Activated T-cell treated with anti-CD3 and anti-CD28 coated beads for 4 hours (primary cell): ENCODE results near the gene SLC22A17.
"Not testable (repeated sequence)": the region's sequence is repeated elsewhere in the genome, so short reads cannot be mapped to it uniquely, and the experiment has no call there.

Experiments
- DNase-seq: peaks from one replicate; pipeline ENCODE4 v3.0.0-alpha.2; 2020

Gene SLC22A17

DNA sequence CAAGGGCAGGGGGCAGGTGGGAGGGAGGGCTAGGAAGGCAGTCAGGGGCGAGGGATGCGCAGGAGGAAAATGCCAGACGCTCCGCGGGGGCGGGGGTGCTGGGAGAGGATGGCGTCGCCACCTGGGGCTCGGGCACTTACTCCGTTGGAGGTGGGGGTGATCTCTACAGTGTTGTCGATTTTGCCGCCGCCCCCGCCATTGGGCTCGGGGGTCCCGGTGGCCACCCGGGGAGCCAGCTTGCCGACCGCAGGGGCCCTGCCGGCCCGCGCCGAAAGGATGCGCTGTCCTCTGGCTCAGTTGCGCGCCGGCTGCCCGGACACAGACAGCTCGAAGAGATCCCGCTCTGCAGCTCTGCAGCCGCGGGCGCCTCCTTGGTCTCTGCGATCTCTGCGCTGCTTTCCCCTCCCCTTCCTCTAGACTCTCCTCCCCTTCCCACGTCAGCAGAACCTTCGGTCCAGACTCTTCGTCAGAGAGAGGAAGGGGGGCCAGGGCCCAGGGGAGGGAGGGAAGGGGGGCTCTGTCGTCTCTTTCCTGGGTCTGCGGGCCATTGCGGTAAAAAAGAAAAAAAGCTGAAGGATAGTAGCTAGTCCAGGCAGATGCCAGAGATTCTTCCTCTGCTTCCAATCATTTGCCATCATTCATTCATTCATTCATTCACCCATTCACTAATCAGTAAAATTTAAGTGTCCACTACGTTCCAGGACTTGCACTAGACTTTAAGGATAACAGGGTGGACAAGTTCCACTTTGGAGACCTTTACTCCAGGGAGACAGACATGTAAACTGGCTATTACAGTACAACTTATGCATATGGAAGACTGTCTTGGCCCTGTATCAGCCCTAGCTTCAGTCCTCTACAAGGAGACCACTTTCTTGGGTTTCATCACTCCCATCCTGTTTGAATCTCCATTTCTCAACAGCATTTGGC, at the start of gene SLC22A17:
Gene SLC22A17 (minus strand): TSS at position 382 of the 927 bp plus-strand sequence.
- DNase-seq: peak; percentile 40

DNA sequence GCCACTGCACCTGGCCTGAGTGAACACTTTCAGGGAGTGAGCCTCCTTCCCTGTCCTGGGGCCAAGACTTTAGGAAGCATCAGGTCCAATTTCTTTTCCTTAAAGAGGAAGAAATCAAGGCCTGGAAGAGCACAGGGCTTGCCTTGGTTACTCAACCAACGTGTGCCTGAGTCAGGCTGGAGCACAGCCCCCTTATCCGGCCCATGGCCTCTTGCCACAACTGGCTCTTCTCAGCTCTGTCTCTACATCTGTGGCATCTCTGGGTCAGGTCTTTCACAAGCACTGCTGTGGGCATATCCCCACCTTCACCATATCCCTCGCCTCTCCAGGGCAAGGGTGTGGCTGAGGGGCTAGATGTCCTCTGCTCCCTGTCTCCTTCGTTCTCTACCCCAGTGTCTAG, 48.6 kb upstream of the SLC22A17 start:
- no peak for DNase-seq

DNA sequence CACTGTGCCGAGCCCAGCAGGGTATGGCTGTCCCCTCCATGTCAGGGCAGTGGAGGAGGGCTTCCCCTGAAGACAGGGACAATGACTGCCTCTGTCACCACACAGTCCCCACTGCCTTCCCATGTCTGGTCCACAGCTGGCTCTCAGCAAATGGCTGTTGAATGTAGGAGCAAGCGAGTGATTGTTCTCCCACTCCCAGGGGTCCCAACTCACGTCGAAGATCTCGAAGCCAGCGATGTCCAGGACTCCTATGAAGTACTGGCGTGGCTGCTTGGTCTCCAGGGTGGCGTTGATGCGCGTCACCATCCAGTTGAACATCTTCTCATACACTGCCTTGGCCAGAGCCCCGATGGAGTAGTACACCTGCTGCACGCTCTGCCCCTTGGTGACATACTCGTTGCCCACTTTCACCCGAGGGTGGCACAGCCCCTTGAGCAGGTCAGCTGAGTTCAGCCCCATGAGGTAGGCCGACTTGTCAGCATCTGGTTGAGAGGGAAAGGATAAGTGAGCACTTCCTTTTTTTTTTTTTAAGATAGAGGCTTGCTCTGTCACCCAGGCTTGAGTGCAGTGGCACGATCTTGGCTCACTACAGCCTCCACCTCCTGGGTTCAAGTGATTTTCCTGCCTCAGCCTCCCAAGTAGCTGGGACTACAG, 47.9 kb upstream of the SLC22A17 start:
- DNase-seq: not testable (repeated sequence)

DNA sequence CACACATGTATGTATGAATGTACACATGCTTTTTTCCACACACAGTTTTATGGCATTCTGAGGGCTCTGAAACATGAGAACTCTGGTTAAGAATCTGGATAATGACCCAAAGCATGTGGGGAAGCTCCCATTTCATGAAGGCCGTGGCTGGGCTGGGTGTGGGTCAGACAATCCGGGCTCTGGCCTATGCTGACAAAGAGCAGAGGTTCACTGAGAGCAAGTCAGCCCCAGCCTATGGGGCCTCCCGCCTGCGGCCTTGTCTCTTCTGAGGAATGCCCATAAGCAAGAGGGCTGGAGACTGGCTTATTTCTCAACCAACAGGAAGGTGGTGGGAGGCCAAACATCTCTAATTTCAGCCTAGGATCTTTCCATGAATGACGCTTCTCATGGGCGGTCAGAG, 46.9 kb upstream of the SLC22A17 start:
- DNase-seq: no peak

DNA sequence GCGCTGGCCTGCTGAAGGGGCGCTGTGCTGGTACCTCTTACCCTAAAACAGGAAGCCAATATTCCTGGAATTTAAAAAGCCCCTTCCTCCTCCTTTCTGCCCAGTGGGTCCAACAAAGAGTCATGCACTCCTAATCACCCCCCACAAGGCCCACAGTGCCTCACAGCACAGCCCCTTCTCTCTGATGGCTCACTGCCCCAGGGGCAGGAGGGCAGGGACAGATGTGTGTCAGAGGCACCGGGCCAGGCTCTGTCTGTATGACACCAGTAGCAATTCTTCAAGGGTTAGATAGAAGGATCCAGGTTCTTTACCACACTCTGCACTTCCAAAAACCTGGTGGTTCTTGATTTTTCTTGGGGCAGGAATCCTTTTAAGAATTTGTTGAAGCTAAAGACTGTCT, 46.4 kb upstream of the SLC22A17 start:
- DNase-seq: no peak

DNA sequence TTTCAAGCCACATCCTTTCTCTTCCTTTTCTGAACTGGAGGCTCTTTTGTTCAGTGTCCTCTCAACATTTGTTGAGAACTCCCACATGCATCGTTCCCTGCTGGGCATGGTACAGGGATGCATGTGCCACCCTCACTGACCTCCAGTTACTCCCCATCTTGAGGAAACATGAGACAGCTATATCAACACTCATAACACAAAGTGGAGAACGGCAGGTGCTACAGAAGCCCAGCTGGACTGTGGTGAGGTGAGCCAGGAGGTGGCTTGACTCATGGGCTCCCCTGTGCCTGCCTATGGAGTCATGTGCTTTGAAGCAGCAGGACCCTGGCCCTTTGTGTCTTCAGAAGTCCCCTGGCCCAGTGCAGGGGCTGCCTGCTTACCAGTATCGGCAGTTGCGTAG, 45.7 kb upstream of the SLC22A17 start:
- DNase-seq: no peak

DNA sequence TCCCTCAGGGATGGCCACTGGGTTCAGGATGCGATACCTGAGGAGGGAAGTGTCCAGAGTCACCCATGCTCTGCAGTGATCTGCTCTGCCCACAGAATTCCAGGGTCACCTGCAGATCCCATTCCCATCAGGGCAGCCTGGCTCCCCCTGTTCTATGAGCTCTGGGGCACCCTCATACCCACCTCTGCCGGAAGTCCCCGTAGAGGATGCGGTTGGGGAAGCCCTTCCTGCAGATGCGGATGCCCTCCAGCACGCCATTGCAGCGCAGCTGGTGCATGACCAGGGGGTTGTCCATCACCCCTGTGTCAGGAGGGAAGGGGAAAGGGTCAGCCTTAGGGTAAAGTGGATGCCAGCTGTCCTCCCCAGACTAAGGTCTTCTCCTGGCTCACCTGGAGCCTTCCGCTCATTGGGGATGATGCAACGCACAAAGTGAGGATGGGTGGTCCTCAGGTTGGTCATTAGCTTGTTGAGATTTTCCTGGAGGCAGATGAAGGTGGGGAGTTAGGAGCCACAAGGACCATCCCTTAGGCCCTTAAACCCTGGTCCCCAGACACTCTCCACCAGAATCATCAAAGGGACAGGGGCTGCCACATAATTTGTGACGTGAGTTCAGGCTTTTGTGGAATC, 44.2 kb upstream of the SLC22A17 start:
- DNase-seq: no peak

DNA sequence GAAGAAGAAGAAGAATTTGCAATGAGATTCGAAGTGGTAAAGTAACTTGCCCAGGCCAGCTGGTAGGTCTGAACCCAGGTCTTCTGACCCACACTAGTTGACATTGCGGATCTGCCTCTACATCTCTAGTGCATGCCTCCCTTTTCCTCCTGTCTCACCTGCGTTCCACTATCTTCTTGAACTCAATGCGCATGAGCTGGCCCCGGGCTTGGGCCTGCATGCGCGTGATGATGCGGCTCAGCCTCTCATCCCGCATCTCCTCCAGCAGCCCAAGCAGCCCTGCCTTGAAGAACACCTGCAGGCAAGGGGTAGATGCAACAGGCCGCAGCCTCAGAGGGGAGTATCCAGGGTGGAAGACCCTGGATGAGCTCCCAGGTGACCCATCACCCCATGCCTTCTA, 43.4 kb upstream of the SLC22A17 start:
- no peak for DNase-seq

DNA sequence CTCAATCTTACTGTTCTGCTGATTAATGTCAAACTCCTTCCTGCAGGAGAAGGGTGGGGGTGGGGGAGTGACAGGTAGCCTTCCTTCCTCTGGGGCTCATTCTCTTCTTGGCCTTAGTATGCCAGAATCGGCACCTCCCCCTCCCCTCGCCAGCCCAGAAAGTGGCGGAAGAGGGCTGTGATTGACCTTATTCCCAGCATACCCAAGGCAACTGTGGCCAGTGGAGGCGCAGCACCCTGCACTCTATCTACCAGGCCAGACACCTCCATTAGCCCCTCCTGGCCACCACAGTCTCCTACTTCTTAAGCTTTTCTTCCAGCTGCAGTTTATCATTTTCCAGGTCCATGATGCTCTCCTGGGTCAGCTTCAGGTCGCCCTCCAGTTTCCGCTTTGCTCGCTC, 39.9 kb upstream of the SLC22A17 start:
- DNase-seq: no peak

DNA sequence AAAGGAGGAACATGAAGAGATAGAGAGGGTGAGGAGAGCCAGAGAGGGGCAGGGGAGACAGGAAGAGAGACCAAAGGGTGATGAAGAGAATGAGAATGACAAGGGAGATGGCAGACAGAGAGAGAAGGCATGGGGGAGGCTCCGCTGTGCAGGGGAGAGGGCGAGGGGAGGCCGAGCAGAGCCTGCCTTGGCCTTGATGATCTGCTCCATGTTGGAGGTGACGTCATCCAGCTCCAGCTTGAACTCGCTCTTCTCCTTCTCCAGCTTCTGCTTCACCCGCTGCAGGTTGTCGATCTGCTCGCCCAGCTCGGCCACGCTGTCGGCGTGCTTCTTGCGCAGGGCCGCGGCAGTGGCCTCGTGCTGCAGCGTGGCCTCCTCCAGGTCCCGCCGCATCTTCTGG, 37.2 kb upstream of the SLC22A17 start:
- DNase-seq: not testable (repeated sequence)

DNA sequence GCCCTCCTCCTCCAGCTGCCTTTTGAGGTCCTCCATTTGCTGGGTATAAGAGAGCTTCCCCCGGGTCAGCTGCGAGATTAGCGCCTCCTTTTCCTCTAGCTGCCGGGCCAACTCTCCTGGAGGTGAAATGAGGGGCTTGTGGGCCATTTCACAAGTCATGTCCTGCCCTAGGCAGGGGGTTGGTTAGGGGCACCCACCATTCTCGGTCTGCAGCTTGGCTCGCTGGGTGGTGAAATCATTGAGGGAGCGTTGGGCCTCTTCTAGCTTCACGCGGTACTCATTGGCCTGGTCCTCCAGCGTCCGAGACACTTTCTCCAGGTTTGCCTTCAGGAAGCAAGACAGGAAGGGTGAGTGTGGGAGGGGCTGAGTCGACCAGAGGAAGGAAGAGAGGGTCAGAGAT, 36.7 kb upstream of the SLC22A17 start:
- no peak for DNase-seq

DNA sequence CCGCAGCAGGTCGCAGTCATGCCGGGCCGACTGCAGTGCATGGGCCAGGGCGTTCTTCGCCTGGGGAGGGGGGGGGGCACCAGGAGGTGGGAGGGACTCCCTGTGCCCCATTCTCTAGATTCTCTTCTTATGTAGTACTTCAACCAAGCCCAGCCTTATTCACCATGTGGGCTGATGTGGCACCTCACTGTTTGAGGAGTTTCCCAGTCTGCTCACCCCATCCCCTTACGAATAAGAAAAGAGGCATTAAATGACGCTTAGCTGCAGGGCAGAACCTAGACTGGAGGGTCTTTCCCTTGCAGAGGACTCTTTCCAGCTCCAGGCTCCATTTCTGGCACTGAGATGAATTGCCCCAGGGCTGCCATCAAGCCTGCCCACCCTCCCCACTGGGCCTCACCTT, 36.3 kb upstream of the SLC22A17 start:
- no peak for DNase-seq

DNA sequence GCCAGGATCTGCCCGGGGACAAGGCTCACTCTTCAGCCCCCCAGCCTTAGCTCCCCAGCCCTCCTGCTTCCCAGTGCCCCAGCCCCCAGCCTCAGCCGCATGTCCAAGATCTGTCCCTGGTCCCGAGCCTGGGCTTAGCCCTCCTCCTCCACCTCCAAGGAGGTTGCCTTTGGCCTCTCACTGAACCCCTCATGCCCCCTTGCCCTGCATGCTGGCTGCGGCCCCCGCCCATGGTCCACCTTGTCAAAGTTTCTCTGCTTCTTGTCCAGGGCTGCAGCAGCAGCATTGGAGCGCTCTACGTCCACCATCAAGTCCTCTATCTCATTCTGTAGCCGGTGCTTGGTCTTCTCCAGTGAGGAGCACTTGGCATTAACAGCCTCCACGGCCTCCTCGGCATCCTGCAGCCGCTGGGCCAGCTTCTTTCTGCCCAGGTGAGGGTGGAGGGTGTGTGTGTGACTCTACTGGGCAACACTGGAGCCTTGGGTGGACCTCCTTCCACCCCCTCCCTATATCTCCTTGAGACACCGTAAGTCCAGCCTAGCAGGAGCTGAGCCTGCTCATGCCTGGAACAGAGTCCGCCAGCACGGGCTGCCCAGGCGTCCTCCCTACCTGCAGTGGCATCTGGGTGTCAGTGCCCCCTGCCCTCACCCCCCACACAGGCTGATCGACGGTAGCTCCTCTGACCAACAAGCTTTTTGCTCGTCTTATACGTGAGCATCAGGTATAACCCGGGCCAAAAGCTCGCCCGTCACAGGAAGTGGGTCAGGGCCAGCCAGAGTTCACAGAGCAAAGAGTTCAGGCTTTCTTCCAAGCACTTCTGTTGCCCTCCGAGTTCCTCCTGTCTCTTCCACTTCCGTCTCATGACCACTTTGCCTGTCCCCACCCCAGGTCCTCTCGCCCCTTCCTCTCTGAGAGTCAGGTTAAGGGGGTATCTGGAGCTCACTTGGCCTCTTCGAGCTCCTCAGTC, 35.5 kb upstream of the SLC22A17 start:
- DNase-seq: no peak

DNA sequence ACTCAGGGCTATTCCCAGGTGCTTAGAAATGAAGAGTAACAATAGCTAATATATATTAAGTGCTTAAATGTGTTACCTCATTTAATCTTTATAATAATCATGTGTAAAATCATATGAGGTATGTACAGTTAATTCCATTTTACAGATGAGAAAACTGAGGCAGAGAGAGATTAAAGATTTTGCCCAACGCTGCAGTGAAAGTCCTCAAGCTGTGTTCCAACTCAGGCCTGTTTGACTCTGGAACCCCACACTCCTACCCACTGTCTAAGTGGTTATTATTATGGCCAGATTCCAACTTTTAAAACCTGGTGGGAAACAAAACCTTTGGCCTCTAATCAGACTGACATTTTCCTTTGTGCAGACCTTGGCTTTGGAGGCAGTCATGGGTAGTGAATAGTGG, 34.3 kb upstream of the SLC22A17 start:
- DNase-seq: no peak

DNA sequence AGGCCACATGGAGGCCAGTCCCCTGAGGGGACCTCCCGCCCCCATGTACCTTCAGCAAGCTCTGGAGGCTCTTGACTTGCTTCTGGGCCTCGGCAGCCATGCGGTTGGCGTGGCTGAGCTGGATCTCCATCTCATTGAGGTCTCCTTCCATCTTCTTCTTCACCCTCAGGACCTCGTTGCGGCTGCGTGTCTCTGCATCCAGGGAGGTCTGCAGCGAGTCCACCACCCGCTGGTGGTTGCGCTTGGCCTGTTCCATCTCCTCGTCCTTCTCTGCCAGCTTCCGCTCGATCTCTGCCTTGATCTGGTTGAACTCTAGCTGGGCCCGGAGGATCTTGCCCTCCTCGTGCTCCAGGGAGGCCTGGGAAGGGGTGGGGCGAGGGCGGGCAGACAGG, 33.6 kb upstream of the SLC22A17 start:
- not testable (repeated sequence) for DNase-seq

DNA sequence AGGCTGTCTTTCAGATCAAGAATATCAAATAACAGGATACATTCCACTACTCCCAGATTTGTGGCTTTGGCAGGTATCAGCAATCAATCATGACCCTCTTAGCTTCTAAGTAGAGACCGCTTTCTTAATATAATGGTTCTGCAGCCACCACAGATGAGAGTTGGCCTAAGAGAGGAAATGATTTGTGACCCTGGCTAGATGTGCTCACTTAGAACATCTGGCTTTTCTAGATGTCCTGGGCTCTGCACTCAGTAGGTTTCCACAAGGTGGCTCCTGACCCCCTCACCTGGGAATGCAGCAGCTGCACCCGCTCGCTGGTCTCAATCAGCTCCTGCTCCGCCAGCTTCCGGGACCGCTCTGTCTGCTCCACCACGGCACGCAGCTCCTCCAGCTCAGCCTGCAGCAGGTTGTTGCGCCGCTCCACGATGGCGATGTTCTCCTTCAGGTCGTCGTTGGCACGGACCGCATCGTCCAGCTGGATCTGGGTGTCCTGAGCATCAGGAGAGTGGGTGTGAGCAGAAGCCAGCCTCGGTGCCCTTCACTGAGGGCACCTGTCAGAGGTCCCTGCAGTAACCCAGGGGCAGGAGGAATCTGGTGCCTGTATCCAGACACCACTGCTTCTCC, 33.1 kb upstream of the SLC22A17 start:
- DNase-seq: no peak

DNA sequence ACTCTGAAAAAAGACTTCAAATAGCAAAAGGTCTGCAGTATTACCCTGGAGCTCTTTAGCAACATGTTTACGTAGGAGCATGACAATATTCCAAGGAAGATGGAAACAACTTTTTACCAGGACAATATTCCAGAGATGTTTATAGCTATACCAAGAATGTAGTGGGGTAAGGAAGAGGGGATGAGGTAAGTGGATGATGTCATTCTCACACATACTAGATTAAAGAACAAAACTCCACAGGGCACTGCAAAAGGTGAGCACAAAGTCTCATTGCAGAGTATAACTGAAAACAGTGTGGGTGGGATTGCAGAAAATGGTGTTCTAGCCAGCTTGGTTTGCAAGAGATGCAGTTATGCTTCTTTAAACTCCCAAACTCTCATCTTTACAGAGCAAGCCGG, 32.6 kb upstream of the SLC22A17 start:
- no peak for DNase-seq

DNA sequence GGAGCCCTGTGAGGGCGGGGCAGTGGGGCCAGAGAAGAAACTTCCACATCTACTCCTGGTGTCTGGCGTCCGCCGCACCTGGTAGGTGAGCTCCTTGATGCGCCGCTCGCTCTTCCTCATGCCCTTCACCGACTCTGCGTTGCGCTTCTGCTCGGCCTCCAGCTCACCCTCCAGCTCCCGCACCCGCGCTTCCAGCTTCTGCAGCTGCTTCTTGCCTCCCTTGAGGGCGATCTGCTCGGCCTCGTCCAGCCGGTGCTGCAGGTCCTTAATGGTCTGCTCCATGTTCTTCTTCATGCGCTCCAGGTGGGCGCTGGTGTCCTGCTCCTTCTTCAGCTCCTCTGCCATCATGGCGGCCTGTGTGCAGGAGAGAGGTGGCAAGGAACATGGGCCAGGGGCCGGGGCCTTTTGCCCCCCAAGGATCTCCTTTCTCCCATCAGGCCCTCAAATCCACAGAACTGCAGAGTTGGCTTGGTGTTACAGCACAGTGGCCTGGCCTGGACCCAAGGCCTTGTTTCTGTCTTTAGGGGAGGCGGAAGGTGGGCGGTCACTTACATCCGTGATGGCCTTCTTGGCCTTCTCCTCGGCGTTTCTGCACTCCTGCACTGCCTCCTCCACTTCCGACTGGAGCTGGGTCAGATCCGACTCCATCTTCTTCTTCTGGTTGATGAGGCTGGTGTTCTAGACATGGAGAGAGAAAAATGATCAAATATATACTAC, 31.8 kb upstream of the SLC22A17 start:
- DNase-seq: no peak

DNA sequence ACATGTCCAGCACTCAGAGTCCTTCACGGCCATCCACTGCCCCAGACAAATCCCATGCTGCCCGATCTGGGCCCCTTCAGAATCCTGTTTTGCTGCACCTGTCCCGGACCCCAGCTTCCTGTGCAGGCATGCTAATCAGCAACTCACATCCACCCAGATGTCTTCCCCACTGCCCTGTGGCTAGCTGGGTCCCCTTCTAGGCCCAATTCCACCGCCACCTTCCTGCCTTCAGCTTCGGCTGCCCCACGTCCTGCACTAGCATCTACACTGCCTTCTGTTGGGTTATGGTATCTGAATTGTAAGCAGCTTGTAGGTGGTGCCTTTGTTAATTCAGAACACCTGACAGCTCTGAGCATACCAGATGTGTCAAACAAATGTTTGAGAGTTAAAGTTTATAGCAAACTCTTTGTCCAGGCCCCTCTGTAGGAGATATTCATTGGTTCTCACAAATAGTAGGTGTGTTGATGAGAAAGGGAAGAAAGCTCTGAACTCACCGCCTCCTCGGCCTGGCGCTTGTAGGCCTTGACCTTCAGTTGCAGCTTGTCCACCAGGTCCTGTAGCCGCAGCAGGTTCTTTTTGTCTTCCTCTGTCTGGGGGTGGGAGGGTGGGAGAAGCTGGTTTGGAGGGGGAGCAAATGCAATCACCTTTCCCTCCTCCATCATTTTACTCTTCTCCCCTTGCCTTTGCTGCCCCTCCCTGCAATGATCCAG, 30.2 kb upstream of the SLC22A17 start:
- no peak for DNase-seq

DNA sequence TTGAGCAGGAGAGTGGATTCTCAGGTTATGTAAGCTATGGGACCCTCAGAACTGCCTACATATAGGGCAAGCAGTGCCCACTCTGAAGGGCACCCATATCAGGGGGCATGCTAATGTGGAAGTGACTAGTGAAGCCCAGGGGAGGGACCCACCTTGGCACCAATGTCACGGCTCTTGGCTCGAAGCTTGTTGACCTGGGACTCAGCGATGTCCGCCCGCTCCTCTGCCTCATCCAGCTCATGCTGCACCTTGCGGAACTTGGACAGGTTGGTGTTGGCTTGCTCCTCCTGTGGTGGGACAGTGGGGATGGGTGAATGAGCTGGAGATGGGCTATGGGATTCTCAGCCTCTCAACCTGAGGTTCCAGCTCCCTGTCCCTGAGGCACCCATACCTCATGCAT, 29.6 kb upstream of the SLC22A17 start:
- no peak for DNase-seq

DNA sequence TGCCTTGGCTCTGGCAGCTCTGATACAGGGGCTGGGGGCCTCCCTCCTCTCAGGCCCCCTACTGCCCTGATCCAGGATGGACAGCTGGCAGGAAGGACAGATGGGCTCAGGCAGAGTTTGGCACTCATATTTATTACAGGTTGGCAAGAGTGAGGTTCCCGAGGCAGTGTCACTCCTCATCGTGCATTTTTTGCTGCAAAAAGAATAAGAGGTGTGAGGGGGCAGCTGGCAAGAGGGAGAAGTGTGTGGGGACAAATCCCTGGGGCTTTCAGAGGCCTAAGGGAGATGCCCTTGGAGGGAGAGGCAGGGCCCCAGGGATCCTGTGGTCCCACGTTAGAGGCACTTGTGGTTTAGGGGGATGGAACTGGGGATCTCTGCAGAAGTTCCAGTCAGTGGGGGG, 29.2 kb upstream of the SLC22A17 start:
- no peak for DNase-seq
